Measurements from ENCODE around the gene ZNF276. TPM values are rescaled to one million over a fixed set of nuclear protein-coding genes. Genes with fewer than 3 reads are reported as not detected.

The ZNF276 gene
- total RNA-seq, 1 experiment from 2014 or later: 18.6 TPM

- no peak for DNase-seq
- Mint-ChIP-seq H3K27me3 (ENCODE audit: low read depth) (peaks cover 2% of the 10 kb centered on the region; the same call in 1 of the 2 replicates), H3K4me1 (peaks cover 5 to 7% of the 10 kb centered on the region in 2 experiments), H3K36me3 (ENCODE audit: insufficient read depth in 1 of 3, low read depth in 3 of 3) (peaks cover 19 to 52% (median 43%) of the 10 kb centered on the region in 3 experiments), H3K27ac (no peak overlapping the region), H3K9me3 (no peaks in the 10 kb centered on the region; a peak in 1 of 5 replicates), H3K4me3 (no peak overlapping the region)
- Histone ChIP-seq H4K91ac (ENCODE audit: insufficient read length, low read depth, low read length) (no peak overlapping the region), H3K27ac (ENCODE audit: insufficient read length, low read depth, low read length) (no peak overlapping the region), H4K8ac (replicated peaks; ENCODE audit: insufficient read length, low read depth, low read length) (no peak overlapping the region), H3K23me2 (ENCODE audit: insufficient read length, low read depth, low read length, poor library complexity, severe bottlenecking) (peaks cover 11% of the 10 kb centered on the region), H2BK12ac (ENCODE audit: insufficient read length, low read depth, low read length) (no peak overlapping the region), H2BK20ac (ENCODE audit: low read depth, low read length, poor library complexity, severe bottlenecking) (no peak overlapping the region), H3K14ac (ENCODE audit: insufficient read depth, low read length) (no peak overlapping the region), H4K20me1 (ENCODE audit: control insufficient read depth, insufficient read depth, insufficient read length) (no peaks in the 10 kb centered on the region), H3K4ac (ENCODE audit: low read depth, low read length) (no peak overlapping the region), H3T11ph (ENCODE audit: low read length) (no peak overlapping the region), H3K4me1 (ENCODE audit: insufficient read depth, low read length) (no peaks in the 10 kb centered on the region), H3K4me2 (ENCODE audit: insufficient read depth, insufficient read length, low read length) (no peak overlapping the region), H3K9ac (ENCODE audit: extremely low read depth, insufficient read length, low read length) (no peak overlapping the region), H2BK15ac (ENCODE audit: low read depth, low read length) (no peak overlapping the region), H3K27me3 (ENCODE audit: insufficient read depth, low read length) (no peaks in the 10 kb centered on the region), H3K56ac (ENCODE audit: insufficient read length, low read depth, low read length) (no peak overlapping the region), H2AK5ac (ENCODE audit: insufficient read length, low read length) (no peak overlapping the region), H4K5ac (ENCODE audit: insufficient read length, low read depth, low read length) (no peak overlapping the region), H3K23ac (ENCODE audit: insufficient read length, low read depth, low read length) (no peak overlapping the region), H3K79me2 (ENCODE audit: insufficient read depth, low read length) (no peaks in the 10 kb centered on the region), H2BK120ac (ENCODE audit: low read depth, low read length, poor library complexity, severe bottlenecking) (no peak overlapping the region), H3K79me1 (ENCODE audit: insufficient read depth, low read depth, low read length, poor library complexity, severe bottlenecking) (no peaks in the 10 kb centered on the region), H2AFZ (ENCODE audit: low read length) (no peak overlapping the region), H3K18ac (ENCODE audit: insufficient read length, low read depth, low read length) (no peak overlapping the region), H3K9me3 (ENCODE audit: control insufficient read depth, low read depth, low read length) (no peaks in the 10 kb centered on the region), H2BK5ac (ENCODE audit: insufficient read length, low read length) (no peak overlapping the region)
- no peak for TF ChIP-seq CTCF (conservative IDR thresholded peaks at IDR 0.05)
- WGBS (ENCODE audit: extremely low coverage, insufficient read length, low lambda C conversion rate): no CpG with 5 or more reads among the region's 18 CpGs
These were observed 24.6 kb upstream of the ZNF276 start for GRCh38 chr16:89696670-89697128.

Data from H9 (cell line).